KMS-11 (cell line): Measurements from ENCODE around the gene PITRM1.

Experiments
- H2AFZ ChIP-seq: fragments of 200-600 bp; sonication (generic); 2 replicates; pipeline ENCODE4 v1.6.1; 2016; ENCODE audit warnings: antibody characterized with exemption, mixed run types, low read depth
- H3K27ac ChIP-seq: fragments of 200-600 bp; sonication (generic); 2 replicates; pipeline ENCODE4 v1.6.1; 2016; ENCODE audit warnings: mild to moderate bottlenecking, mixed run types
- H3K27me3 ChIP-seq: fragments of 200-600 bp; sonication (generic); 2 replicates; pipeline ENCODE4 v1.6.1; 2017; ENCODE audit warnings: mild to moderate bottlenecking, low read depth, mixed run types, moderate library complexity; ENCODE audit not compliant: insufficient read depth
- H3K36me3 ChIP-seq: fragments of 200-600 bp; sonication (generic); 2 replicates; pipeline ENCODE4 v1.6.1; 2017; ENCODE audit warnings: mild to moderate bottlenecking, mixed run types; ENCODE audit not compliant: insufficient read depth
- H3K4me1 ChIP-seq: fragments of 200-600 bp; sonication (generic); 2 replicates; pipeline ENCODE4 v1.6.1; 2016; ENCODE audit warnings: mild to moderate bottlenecking, low read depth, mixed run types; ENCODE audit not compliant: poor library complexity, severe bottlenecking
- H3K4me2 ChIP-seq: fragments of 200-600 bp; sonication (generic); 2 replicates; pipeline ENCODE4 v1.7.0; 2016; ENCODE audit warnings: mild to moderate bottlenecking, mixed run types
- H3K4me3 ChIP-seq: fragments of 200-600 bp; sonication (generic); IDR thresholded peaks from 2 replicates; pipeline ENCODE4 v1.6.1; 2017; ENCODE audit warnings: low read depth, low read length, mixed read lengths; ENCODE audit not compliant: insufficient read depth
- H3K79me2 ChIP-seq: fragments of 200-600 bp; sonication (generic); 2 replicates; pipeline ENCODE4 v1.6.1; 2016; ENCODE audit warnings: low read depth, mixed run types; ENCODE audit not compliant: insufficient read depth
- H3K9ac ChIP-seq: fragments of 200-600 bp; sonication (generic); 2 replicates; pipeline ENCODE4 v1.6.1; 2016; ENCODE audit warnings: mild to moderate bottlenecking, mixed run types
- H4K20me1 ChIP-seq: fragments of 200-600 bp; sonication (generic); 2 replicates; pipeline ENCODE4 v1.6.1; 2016; ENCODE audit warnings: mild to moderate bottlenecking, mixed run types; ENCODE audit not compliant: insufficient read depth
- TF ChIP-seq, protein P1 (sequence below): fragments of 200-600 bp; sonication (generic); conservative IDR thresholded peaks from 2 replicates; pipeline ENCODE4 v1.6.1; 2017; ENCODE audit warnings: low read depth, mild to moderate bottlenecking, antibody characterized with exemption, low read length, moderate library complexity, mixed read lengths

The PITRM1 gene

DNA sequence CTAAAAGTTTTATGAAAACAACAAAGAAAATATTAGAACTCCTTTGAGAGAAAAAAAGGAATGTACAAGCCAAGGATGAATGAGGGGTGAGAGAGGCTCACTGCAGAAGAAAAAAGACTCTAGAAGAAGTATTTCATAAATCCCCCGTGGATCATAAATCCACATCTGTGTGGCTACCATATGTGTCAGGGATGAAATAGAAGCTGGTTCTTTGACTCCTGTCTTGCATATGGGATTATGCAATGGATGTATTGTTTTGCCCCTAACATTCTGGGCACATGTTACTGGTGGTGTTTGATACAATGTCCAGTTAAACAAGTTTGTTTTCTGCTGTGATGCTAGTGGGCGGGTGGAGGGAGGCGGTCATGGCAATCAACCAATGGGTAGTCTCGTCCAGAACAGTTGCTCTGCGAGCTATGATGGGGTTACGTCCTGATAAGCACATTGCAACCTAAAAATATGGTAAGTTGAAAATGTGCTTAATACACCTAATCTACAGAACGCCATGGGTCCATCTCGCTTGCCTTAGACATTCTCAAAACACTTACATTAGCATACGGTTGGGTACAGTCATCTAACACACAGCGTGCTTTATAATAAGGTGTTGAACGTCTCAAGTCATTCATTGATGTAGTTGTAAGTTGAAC is 34.1 kb upstream of the PITRM1 start:
- Histone ChIP-seq H3K4me1 (no peaks in the 10 kb centered on the region), H3K4me3 (no peak overlapping the region), H3K9ac (no peak overlapping the region), H3K27me3 (no peaks in the 10 kb centered on the region), H3K27ac (no peak overlapping the region), H2AFZ (no peak overlapping the region), H3K4me2 (no peak overlapping the region), H3K36me3 (no peaks in the 10 kb centered on the region), H4K20me1 (no peaks in the 10 kb centered on the region), H3K79me2 (no peaks in the 10 kb centered on the region)
- TF ChIP-seq, protein P1, sequence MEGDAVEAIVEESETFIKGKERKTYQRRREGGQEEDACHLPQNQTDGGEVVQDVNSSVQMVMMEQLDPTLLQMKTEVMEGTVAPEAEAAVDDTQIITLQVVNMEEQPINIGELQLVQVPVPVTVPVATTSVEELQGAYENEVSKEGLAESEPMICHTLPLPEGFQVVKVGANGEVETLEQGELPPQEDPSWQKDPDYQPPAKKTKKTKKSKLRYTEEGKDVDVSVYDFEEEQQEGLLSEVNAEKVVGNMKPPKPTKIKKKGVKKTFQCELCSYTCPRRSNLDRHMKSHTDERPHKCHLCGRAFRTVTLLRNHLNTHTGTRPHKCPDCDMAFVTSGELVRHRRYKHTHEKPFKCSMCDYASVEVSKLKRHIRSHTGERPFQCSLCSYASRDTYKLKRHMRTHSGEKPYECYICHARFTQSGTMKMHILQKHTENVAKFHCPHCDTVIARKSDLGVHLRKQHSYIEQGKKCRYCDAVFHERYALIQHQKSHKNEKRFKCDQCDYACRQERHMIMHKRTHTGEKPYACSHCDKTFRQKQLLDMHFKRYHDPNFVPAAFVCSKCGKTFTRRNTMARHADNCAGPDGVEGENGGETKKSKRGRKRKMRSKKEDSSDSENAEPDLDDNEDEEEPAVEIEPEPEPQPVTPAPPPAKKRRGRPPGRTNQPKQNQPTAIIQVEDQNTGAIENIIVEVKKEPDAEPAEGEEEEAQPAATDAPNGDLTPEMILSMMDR, result no peak

DNA sequence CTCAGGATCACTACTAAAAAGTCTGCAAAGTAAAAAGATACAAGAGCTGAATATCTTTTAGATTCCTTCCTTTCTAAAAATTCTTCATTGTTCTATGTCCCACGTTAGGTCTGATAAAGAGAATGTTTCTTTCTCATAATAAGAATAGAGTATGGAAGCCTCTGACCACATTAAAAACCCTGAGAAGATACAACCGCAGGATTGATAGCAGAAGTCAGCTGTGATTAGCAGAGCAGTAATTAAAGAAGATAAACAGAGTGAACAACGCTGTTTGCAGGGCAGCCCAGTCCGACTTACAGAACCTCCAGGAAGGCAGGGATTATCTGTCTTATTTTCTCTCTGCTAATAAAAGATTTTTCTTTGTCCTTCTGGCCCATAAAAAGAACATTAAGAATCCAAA is 31.4 kb upstream of the PITRM1 start:
- Histone ChIP-seq H4K20me1 (no peaks in the 10 kb centered on the region), H3K9ac (no peak overlapping the region), H3K36me3 (no peaks in the 10 kb centered on the region), H3K4me1 (peaks cover under 1% of the 10 kb centered on the region), H3K27ac (no peak overlapping the region), H3K79me2 (no peaks in the 10 kb centered on the region), H3K27me3 (no peaks in the 10 kb centered on the region; the same call in 1 of the 2 replicates), H3K4me3 (no peak overlapping the region), H3K4me2 (no peak overlapping the region), H2AFZ (no peak overlapping the region)
- TF ChIP-seq, protein P1, result no peak

DNA sequence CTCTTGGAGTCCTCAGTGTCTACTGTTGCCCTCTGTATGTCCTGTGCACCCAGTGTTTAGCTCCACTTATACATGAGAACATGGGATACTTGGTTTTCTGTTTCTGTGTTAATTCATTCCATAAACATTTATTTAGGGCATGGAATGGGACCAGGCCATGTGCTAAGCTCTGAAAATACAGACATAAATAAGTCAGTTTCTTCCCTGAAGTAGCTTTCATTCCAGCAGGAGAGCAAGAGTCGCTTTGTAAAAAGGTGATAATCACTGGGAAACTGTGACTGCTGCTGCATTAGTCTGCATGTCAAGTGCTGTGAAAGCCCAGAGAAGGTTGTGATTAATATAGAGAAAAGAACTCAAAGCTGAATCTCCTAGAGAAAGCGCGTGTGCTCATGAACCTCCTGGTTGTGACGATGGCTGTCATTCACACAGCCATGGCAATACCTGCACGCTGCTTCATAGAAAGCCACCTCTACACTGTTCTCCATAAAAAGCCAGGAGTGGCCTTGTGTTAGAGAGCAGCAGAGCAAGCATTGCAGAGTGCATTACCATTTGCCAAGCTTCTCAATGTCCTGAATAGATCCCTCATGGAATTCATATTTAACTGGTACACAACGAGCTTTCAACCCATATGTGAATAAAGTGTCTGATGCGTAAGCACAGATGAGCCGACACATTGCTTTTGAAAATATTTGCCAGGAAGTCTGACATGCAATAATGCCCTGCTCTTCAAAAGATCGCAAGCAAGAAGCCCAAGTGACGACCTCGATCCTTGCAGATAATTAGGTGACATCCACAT is 30.6 kb upstream of the PITRM1 start:
- Histone ChIP-seq H4K20me1 (no peaks in the 10 kb centered on the region), H3K4me1 (peaks cover 8% of the 10 kb centered on the region), H3K27me3 (no peaks in the 10 kb centered on the region; the same call in 1 of the 2 replicates), H3K9ac (no peak overlapping the region), H3K4me2 (no peak overlapping the region), H3K36me3 (no peaks in the 10 kb centered on the region), H3K79me2 (no peaks in the 10 kb centered on the region), H3K4me3 (no peak overlapping the region), H3K27ac (no peak overlapping the region), H2AFZ (no peak overlapping the region)
- TF ChIP-seq, protein P1, result no peak

DNA sequence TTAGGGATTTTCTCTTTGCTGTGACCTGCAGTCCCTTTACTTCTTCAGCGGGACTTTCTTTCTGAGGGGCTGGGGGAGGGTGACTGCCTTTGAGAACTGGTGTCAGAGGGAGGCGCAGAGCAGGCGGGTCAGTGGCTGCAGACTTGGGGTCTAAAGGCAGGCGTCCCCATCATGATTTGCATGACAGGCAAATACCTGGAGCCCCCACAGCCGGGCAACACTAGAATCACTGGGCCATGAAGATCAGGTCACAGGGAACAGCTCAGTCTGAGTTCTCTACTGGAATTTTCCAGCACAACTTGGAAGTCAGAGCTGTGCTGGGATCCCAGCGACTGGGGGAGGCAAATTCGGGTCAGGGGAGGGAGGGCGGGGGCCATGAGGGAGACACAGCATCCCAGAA is 29.2 kb upstream of the PITRM1 start:
- H3K36me3 ChIP-seq, result no peaks in the 10 kb centered on the region
- H3K4me3 ChIP-seq, result no peak overlapping the region
- H3K27me3 ChIP-seq, result no peaks in the 10 kb centered on the region; the same call in 1 of the 2 replicates
- no peak overlapping the region for H3K27ac ChIP-seq
- no peaks in the 10 kb centered on the region for H4K20me1 ChIP-seq
- TF ChIP-seq, protein P1, result no peak
- H2AFZ ChIP-seq, result no peak overlapping the region
- peaks cover 22% of the 10 kb centered on the region for H3K4me1 ChIP-seq
- no peak overlapping the region for H3K9ac ChIP-seq
- H3K4me2 ChIP-seq, result no peak overlapping the region
- no peaks in the 10 kb centered on the region for H3K79me2 ChIP-seq
